ENCODE measurements around the gene CAAP1. TPM values are rescaled to one million over a fixed set of nuclear protein-coding genes. Genes with fewer than 3 reads are reported as not detected.
"Not testable (repeated sequence)": the region's sequence is repeated elsewhere in the genome, so short reads cannot be mapped to it uniquely, and the experiment has no call there.

The CAAP1 gene
- total and polyA plus RNA-seq, 2 of the 13 experiments (the other 11 are each of a cell fraction or from before 2014, with no cell fraction given): 10.9 to 40.2 TPM

DNA sequence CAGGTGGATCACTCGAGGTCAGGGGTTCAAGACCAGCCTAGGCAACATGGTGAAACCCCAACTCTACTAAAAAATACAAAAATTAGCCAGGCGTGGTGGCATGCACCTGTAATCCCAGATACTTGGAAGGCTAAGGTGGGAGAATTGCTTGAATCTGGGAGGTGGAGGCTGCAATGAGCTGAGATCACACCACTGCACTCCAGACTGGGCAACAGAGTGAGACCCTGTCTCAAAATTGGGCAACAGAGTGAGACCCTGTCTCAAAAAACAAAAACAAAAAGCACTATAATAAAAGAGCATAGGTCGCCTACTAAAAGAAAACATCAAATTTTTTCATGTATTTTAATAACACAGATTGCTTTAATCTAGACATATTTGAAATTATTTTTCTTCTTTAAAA, 17.4 kb downstream of the CAAP1 start:
- H4K20me1 ChIP-seq (ENCODE audit: insufficient read depth, low read length); H3K27me3 ChIP-seq (ENCODE audit: control insufficient read depth in 1 of 2, insufficient read depth in 2 of 2, low read length in 2 of 2); H3K4me1 ChIP-seq (ENCODE audit: insufficient read depth, low read length); H3K9ac ChIP-seq (ENCODE audit: insufficient read depth, low read depth, low read length); H3K9me3 ChIP-seq (ENCODE audit: low read length); intact Hi-C loops (cut with micrococcal nuclease; ENCODE audit: unreplicated experiment); H3K4me2 ChIP-seq (ENCODE audit: low read depth, low read length); H2AFZ ChIP-seq (ENCODE audit: low read length); FAIRE-seq; H3K4me3 ChIP-seq (replicated peaks in 1 of 3; ENCODE audit: insufficient read depth in 1 of 3, low read depth in 2 of 3, low read length in 3 of 3); DNase-seq (ENCODE audit: low spot score); BruUV-seq (replicated peaks); CTCF ChIA-PET (ENCODE audit: low intra/inter-chr PET ratio, low total read pairs); H3K27ac ChIP-seq (ENCODE audit: extremely low read length, insufficient read depth, low read length); in situ Hi-C loops (cut with HindIII; ENCODE audit: extremely low pct_ligation_motif_present, low pct_unique_long_range_greater_than_20kb); POLR2A ChIA-PET; H3K79me2 ChIP-seq (ENCODE audit: insufficient read depth, low read length); ATAC-seq: not testable (repeated sequence)
- 0 out of 2 replicates have a peak, but pooled peaks have one; percentile 15 for TF ChIP-seq ZNF121 (CRISPR knock-in tag; IDR thresholded peaks at IDR 0.05)
- WGBS (ENCODE audit: low lambda C conversion rate): 85% methylated on average over 3 of the region's 3 CpGs
- H3K36me3 ChIP-seq (replicated peaks in 1 of 2; ENCODE audit: control insufficient read depth in 1 of 2, insufficient read depth in 2 of 2, low read length in 2 of 2): peaks cover 4 to 15% of the 10 kb centered on the region in 2 experiments; a peak in 3 of 5 replicates

GRCh38 chr9:26870292-26870691, 22.3 kb downstream of the CAAP1 start:
- Histone ChIP-seq H3K4me2 (ENCODE audit: low read depth, low read length) (no peak overlapping the region), H3K27me3 (ENCODE audit: control insufficient read depth in 1 of 2, insufficient read depth in 2 of 2, low read length in 2 of 2) (no peaks in the 10 kb centered on the region), H3K4me1 (ENCODE audit: insufficient read depth, low read length) (peaks cover 8% of the 10 kb centered on the region; the same call in 1 of the 2 replicates), H3K27ac (ENCODE audit: extremely low read length, insufficient read depth, low read length) (no peak overlapping the region), H3K79me2 (ENCODE audit: insufficient read depth, low read length) (no peaks in the 10 kb centered on the region), H2AFZ (ENCODE audit: low read length) (no peak overlapping the region), H3K4me3 (replicated peaks in 1 of 3; ENCODE audit: insufficient read depth in 1 of 3, low read depth in 2 of 3, low read length in 3 of 3) (no peak overlapping the region), H3K9me3 (ENCODE audit: low read length) (no peaks in the 10 kb centered on the region), H4K20me1 (ENCODE audit: insufficient read depth, low read length) (no peaks in the 10 kb centered on the region), H3K36me3 (replicated peaks in 1 of 2; ENCODE audit: control insufficient read depth in 1 of 2, insufficient read depth in 2 of 2, low read length in 2 of 2) (peaks cover 2 to 11% of the 10 kb centered on the region in 2 experiments; a peak in 2 of 5 replicates), H3K9ac (ENCODE audit: insufficient read depth, low read depth, low read length) (no peak overlapping the region)
- in situ Hi-C loops (cut with HindIII; ENCODE audit: extremely low pct_ligation_motif_present, low pct_unique_long_range_greater_than_20kb) (no loop called here), intact Hi-C loops (cut with micrococcal nuclease; ENCODE audit: unreplicated experiment) (no loop called here)
- POLR2A ChIA-PET: no interaction called here
- WGBS (ENCODE audit: low lambda C conversion rate): 72% methylated on average over 8 of the region's 8 CpGs
- BruUV-seq (replicated peaks): no TSS peak
- TF ChIP-seq ZNF333 (CRISPR knock-in tag; IDR thresholded peaks at IDR 0.05; ENCODE audit: borderline replicate concordance): no peak
- no peak for TF ChIP-seq REPIN1 (CRISPR knock-in tag; IDR thresholded peaks at IDR 0.05; ENCODE audit: borderline replicate concordance, low read depth)
- TF ChIP-seq CREM (IDR thresholded peaks at IDR 0.05): no peak
- TF ChIP-seq CREM (CRISPR knock-in tag; IDR thresholded peaks at IDR 0.05): no peak
- TF ChIP-seq PATZ1 (CRISPR knock-in tag; IDR thresholded peaks at IDR 0.05): no peak
- no peak for TF ChIP-seq RORA (CRISPR knock-in tag; IDR thresholded peaks at IDR 0.05)
- TF ChIP-seq, protein P1, sequence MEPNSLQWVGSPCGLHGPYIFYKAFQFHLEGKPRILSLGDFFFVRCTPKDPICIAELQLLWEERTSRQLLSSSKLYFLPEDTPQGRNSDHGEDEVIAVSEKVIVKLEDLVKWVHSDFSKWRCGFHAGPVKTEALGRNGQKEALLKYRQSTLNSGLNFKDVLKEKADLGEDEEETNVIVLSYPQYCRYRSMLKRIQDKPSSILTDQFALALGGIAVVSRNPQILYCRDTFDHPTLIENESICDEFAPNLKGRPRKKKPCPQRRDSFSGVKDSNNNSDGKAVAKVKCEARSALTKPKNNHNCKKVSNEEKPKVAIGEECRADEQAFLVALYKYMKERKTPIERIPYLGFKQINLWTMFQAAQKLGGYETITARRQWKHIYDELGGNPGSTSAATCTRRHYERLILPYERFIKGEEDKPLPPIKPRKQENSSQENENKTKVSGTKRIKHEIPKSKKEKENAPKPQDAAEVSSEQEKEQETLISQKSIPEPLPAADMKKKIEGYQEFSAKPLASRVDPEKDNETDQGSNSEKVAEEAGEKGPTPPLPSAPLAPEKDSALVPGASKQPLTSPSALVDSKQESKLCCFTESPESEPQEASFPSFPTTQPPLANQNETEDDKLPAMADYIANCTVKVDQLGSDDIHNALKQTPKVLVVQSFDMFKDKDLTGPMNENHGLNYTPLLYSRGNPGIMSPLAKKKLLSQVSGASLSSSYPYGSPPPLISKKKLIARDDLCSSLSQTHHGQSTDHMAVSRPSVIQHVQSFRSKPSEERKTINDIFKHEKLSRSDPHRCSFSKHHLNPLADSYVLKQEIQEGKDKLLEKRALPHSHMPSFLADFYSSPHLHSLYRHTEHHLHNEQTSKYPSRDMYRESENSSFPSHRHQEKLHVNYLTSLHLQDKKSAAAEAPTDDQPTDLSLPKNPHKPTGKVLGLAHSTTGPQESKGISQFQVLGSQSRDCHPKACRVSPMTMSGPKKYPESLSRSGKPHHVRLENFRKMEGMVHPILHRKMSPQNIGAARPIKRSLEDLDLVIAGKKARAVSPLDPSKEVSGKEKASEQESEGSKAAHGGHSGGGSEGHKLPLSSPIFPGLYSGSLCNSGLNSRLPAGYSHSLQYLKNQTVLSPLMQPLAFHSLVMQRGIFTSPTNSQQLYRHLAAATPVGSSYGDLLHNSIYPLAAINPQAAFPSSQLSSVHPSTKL (CRISPR knock-in tag; IDR thresholded peaks at IDR 0.05): no peak
- no peak for TF ChIP-seq KDM5A (IDR thresholded peaks at IDR 0.05; ENCODE audit: borderline replicate concordance, low read length)
- TF ChIP-seq ZNF564 (CRISPR knock-in tag; IDR thresholded peaks at IDR 0.05): no peak
- no peak for TF ChIP-seq ZNF652 (CRISPR knock-in tag; IDR thresholded peaks at IDR 0.05; ENCODE audit: borderline replicate concordance, low read depth)
- ATAC-seq (no peak), DNase-seq (ENCODE audit: low spot score) (no peak), FAIRE-seq (no peak)
- CTCF ChIA-PET (ENCODE audit: low intra/inter-chr PET ratio, low total read pairs): no interaction called here
